Measurements from ENCODE around the gene THAP4. TPM values are rescaled to one million over a fixed set of nuclear protein-coding genes. Genes with fewer than 3 reads are reported as not detected.
A peak's percentile ranks its signal among the peaks of the same experiment; 100 is the strongest.

The THAP4 gene
- total and polyA plus RNA-seq, 2 of the 13 experiments (the other 11 are each of a cell fraction or from before 2014, with no cell fraction given): 59.7 to 75.7 TPM

DNA sequence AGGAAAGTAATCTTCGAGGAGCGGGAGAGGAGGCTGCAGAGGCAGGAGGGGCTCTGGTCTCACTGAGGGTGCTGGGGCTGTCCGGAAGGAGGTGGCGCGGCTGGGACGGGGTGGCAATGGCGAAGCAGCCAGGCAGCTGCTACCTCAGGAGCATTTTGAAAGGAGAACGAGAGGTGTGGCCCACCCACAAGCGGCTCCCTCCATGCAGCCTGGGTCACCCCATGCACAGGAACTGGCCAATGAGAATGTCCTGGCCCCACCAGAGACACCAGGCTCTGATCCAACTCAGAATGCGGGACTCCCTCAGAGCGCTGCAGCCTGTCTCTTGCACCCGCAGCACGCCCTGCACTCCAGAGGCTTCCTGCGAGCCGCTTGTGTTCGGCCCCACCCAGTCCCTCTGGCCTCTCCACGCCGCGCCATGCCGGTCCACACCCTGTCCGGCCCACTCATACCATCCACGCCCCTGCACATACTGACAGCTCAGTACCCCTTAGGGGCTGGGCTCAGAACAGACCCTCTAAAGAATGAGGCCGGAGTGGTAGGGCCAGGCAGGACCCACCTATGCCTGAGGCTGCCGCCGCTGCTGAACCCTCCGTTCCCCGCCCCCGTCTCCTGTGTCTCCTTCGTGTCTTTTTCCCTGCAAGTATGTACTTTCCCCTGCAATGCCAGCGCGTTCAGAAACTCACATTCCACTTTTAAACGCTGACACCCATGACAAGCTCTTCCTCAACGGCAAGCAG, 84.8 kb downstream of the THAP4 start (continued):
- TF ChIP-seq, protein P1, sequence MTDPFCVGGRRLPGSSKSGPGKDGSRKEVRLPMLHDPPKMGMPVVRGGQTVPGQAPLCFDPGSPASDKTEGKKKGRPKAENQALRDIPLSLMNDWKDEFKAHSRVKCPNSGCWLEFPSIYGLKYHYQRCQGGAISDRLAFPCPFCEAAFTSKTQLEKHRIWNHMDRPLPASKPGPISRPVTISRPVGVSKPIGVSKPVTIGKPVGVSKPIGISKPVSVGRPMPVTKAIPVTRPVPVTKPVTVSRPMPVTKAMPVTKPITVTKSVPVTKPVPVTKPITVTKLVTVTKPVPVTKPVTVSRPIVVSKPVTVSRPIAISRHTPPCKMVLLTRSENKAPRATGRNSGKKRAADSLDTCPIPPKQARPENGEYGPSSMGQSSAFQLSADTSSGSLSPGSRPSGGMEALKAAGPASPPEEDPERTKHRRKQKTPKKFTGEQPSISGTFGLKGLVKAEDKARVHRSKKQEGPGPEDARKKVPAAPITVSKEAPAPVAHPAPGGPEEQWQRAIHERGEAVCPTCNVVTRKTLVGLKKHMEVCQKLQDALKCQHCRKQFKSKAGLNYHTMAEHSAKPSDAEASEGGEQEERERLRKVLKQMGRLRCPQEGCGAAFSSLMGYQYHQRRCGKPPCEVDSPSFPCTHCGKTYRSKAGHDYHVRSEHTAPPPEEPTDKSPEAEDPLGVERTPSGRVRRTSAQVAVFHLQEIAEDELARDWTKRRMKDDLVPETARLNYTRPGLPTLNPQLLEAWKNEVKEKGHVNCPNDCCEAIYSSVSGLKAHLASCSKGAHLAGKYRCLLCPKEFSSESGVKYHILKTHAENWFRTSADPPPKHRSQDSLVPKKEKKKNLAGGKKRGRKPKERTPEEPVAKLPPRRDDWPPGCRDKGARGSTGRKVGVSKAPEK (CRISPR knock-in tag; IDR thresholded peaks at IDR 0.05; ENCODE audit: borderline replicate concordance): no peak
- TF ChIP-seq, protein P2, sequence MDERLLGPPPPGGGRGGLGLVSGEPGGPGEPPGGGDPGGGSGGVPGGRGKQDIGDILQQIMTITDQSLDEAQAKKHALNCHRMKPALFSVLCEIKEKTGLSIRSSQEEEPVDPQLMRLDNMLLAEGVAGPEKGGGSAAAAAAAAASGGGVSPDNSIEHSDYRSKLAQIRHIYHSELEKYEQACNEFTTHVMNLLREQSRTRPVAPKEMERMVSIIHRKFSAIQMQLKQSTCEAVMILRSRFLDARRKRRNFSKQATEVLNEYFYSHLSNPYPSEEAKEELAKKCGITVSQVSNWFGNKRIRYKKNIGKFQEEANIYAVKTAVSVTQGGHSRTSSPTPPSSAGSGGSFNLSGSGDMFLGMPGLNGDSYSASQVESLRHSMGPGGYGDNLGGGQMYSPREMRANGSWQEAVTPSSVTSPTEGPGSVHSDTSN (CRISPR knock-in tag; IDR thresholded peaks at IDR 0.05): no peak
- TF ChIP-seq ZFY (CRISPR knock-in tag; IDR thresholded peaks at IDR 0.05) (peak; percentile 15; the same call in 1 of the 2 replicates), POLR2AphosphoS5 (IDR thresholded peaks at IDR 0.05; ENCODE audit: low read depth, low read length) (peak; percentile 53; the same call in 1 of the 2 replicates), KMT2A (CRISPR knock-in tag; IDR thresholded peaks at IDR 0.05) (no peak), NPAS2 (CRISPR knock-in tag; IDR thresholded peaks at IDR 0.05; ENCODE audit: borderline replicate concordance) (no peak), ZSCAN31 (CRISPR knock-in tag; IDR thresholded peaks at IDR 0.05; ENCODE audit: low read depth) (peak; percentile 11), KLF16 (CRISPR knock-in tag; IDR thresholded peaks at IDR 0.05) (0 out of 4 replicates have a peak, but pooled peaks of 1 of the 2 experiments have one; percentile 68), ZSCAN30 (CRISPR knock-in tag; IDR thresholded peaks at IDR 0.05) (no peak), ATAD3A (CRISPR knock-in tag; IDR thresholded peaks at IDR 0.05) (no peak), ATF7-NPFF (CRISPR knock-in tag; IDR thresholded peaks at IDR 0.05; ENCODE audit: low read depth) (peak; percentile 75; the same call in 1 of the 2 replicates), ZNF792 (CRISPR knock-in tag; IDR thresholded peaks at IDR 0.05) (peak; percentile 21; the same call in 1 of the 2 replicates), MIXL1 (CRISPR knock-in tag; IDR thresholded peaks at IDR 0.05) (no peak), AGO2 (optimal IDR thresholded peaks at IDR 0.05; ENCODE audit: low read depth, low read length) (no peak), SP4 (CRISPR knock-in tag; IDR thresholded peaks at IDR 0.05) (peak; percentile 56; the same call in 1 of the 2 replicates), FOXC1 (CRISPR knock-in tag; IDR thresholded peaks at IDR 0.05; ENCODE audit: borderline replicate concordance) (no peak), HNRNPUL1 (IDR thresholded peaks at IDR 0.05; ENCODE audit: low read depth, low read length) (no peak), STAG1 (CRISPR knock-in tag; IDR thresholded peaks at IDR 0.05) (peak; percentile 17; the same call in 1 of the 2 replicates), ZFP37 (CRISPR knock-in tag; IDR thresholded peaks at IDR 0.05; ENCODE audit: borderline replicate concordance) (0 out of 2 replicates have a peak, but pooled peaks have one; percentile 47)
- TF ChIP-seq, protein P3, sequence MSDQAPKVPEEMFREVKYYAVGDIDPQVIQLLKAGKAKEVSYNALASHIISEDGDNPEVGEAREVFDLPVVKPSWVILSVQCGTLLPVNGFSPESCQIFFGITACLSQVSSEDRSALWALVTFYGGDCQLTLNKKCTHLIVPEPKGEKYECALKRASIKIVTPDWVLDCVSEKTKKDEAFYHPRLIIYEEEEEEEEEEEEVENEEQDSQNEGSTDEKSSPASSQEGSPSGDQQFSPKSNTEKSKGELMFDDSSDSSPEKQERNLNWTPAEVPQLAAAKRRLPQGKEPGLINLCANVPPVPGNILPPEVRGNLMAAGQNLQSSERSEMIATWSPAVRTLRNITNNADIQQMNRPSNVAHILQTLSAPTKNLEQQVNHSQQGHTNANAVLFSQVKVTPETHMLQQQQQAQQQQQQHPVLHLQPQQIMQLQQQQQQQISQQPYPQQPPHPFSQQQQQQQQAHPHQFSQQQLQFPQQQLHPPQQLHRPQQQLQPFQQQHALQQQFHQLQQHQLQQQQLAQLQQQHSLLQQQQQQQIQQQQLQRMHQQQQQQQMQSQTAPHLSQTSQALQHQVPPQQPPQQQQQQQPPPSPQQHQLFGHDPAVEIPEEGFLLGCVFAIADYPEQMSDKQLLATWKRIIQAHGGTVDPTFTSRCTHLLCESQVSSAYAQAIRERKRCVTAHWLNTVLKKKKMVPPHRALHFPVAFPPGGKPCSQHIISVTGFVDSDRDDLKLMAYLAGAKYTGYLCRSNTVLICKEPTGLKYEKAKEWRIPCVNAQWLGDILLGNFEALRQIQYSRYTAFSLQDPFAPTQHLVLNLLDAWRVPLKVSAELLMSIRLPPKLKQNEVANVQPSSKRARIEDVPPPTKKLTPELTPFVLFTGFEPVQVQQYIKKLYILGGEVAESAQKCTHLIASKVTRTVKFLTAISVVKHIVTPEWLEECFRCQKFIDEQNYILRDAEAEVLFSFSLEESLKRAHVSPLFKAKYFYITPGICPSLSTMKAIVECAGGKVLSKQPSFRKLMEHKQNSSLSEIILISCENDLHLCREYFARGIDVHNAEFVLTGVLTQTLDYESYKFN (CRISPR knock-in tag; conservative IDR thresholded peaks at IDR 0.05): no peak
- TF ChIP-seq, protein P4, sequence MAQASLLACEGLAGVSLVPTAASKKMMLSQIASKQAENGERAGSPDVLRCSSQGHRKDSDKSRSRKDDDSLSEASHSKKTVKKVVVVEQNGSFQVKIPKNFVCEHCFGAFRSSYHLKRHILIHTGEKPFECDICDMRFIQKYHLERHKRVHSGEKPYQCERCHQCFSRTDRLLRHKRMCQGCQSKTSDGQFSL (CRISPR knock-in tag; IDR thresholded peaks at IDR 0.05): no peak
- TF ChIP-seq, protein P5, sequence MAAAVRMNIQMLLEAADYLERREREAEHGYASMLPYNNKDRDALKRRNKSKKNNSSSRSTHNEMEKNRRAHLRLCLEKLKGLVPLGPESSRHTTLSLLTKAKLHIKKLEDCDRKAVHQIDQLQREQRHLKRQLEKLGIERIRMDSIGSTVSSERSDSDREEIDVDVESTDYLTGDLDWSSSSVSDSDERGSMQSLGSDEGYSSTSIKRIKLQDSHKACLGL (CRISPR knock-in tag; IDR thresholded peaks at IDR 0.05): no peak
